IMR-90 (cell line): Measurements from ENCODE around the gene F3.

Source experiments
- POLR2A ChIP-seq: IDR thresholded peaks from 2 replicates; pipeline ENCODE4 v1.6.1; 2012; ENCODE audit warnings: mild to moderate bottlenecking, low read depth, low read length
- RCOR1 ChIP-seq: IDR thresholded peaks from 2 replicates; pipeline ENCODE4 v1.6.1; 2012; ENCODE audit warnings: mild to moderate bottlenecking, low read length, improper control_type of control experiment; ENCODE audit not compliant: insufficient replicate concordance
- RFX5 ChIP-seq: IDR thresholded peaks from 2 replicates; pipeline ENCODE4 v1.8.0; 2012; ENCODE audit warnings: low read depth, mild to moderate bottlenecking, low read length, moderate library complexity

- TF ChIP-seq POLR2A (peak; percentile 38; the same call in 1 of the 2 replicates), RCOR1 (no peak), RFX5 (no peak)
Observed at GRCh38 chr1:94535879-94536278, 5.7 kb downstream of the F3 start.
